Posterior vena cava (tissue), 2 donors: ENCODE results near the gene PER2. TPM values are rescaled to one million over a fixed set of nuclear protein-coding genes. Genes with fewer than 3 reads are reported as not detected.
A peak's percentile ranks its signal among the peaks of the same experiment; 100 is the strongest.

Source experiments
- DNase-seq: peaks from one replicate; pipeline ENCODE4 v3.0.0-alpha.2; 2020; ENCODE audit warnings: low spot score
- intact Hi-C, 2 donors: fragments of 100-400 bp; cut with DNase I; formaldehyde crosslinking; loops; one replicate each; pipeline versions ENCODE4 v1.14.1 to v1.14.2; 2022 to 2023
- total RNA-seq, 2 donors: library from RNA; stranded (reverse); fragmentation: NEBNext Ultra II Directional; extraction: Animal tissue kit (Norgen Biotek cat#: 25700); gene quantifications; one replicate each; pipeline ENCODE4 v1.2.1, GENCODE V29; 2021
- donor health status: DM: yes; HTN: yes; CAD: no.
- donor health status: DM: yes; HTN: yes; CAD: no.

PER2 gene
- total RNA-seq, 2 donors from 2014 or later, result 10.1 to 16.8 TPM

DNA sequence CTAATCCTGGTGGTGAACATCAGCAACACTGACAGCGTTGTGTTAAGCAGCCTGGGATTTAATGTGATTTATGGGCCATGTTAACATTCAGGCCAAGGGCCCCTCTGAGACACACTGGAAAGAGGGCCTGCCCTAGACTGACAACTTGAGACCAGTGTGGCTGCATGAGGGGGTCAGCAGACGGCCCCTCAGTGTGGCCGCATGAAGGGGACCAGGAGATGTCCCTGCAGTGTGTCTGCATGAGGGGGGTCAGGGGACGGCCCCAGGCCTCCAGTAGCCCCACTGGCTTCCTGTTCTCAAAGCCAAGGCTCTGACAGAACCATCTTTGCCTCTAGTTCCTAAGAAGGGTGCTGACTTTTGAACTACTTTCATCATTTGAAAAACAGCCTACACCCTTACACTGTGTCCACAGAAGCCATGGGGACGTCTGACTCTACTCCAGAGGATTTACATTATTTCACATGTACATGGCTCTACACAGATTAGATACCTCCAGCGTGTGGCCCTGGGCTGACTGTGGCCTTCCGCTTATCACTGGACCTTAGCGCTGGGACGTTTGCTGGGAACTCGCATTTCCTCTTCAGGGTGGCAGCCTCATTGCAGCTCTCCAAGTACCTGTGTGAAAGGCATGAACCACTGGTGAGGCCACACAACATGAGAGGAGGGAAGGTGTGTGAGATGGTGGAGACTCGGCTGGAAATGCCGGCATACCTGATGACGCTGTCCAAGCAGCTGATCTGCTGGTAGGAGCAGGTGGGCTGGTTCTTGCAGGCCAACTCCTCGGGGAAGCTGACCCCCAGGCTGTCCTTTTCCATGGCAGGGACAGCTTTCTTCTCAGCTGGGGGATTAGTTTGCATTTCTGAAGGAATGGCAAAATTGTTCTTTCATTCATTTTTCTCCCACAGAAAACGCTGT, 30.4 kb downstream of the PER2 start:
- peak; percentile 50 for DNase-seq

DNA sequence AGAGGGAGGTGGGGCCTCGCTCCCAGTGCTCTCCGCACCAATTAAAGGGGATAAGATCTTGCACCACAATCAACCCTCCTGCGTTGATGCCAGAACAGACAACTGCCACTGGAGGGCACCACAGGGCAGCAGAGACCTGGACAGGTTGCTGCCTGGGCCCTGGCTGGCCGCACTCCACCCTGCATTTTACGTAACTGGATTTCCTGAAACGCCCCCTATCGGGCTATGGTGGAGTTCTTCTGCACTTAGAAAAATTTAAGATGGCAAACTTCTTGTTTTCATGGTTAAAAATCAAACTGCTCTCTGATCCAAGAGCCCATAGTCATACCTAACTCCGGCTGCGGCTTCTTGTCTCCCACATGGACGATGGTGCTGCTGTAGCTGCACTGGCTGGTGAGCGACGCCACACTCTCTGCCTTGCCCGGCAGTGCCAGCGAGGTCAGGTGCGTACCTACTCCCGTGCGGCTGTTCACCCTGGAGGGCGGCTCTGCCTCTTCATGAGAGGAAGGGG, 31.8 kb downstream of the PER2 start:
- intact Hi-C loops, result loop anchor here in 1 of 2 donors (10.0 kb wide), 1 partner anchor 132 kb away; no protein-coding TSS in a partner anchor
- peak; percentile 82 for DNase-seq

More for the DNA sequence above, 30.4 kb downstream of the PER2 start:
- intact Hi-C loops, result loop anchor here in 1 of 2 donors (10.0 kb wide), 1 partner anchor 133 kb away; no protein-coding TSS in a partner anchor

DNA sequence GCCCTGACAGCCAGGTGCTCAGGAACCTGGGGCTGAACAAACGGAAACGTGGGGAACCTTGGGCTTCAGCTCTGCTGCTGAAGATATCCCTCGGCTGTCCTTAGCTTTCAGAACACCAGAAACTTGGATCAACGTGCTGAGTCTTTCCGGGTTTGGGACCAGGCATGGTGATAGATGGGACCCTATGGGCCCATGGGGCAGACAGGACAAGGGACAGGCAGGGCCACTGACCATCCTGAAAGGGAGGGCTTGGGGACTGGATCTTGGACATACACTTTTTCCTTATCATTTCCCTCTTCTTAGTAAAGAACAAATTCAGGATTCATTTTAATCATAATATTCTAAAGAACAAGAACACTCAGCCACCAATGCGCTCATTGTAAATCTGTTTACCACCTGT, 32.3 kb downstream of the PER2 start:
- DNase-seq, result peak; percentile 32
- intact Hi-C loops, result loop anchor here in 1 of 2 donors (10.0 kb wide), 1 partner anchor 131 kb away; no protein-coding TSS in a partner anchor

DNA sequence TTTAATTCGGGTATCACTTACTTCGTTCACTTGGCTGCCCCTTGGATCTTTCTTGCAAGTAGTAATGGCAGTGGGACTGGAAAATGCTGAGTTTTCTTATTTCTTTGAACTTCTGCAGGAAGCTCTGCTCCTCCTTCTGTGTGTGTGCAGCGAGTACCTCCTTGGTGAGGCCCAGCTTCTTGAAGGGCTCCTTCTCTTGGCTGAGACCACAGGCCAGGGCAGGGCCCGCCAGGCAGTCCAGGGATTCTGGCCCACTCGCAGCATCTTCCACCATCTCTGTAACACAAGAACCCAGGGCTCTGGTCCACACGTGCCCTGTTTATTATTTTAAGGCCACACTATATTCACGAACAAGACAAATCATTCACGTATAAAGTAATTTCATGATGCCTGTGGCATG, 32.8 kb downstream of the PER2 start:
- DNase-seq, result peak; percentile 46
- intact Hi-C loops, result loop anchor here in 1 of 2 donors (10.0 kb wide), 1 partner anchor 131 kb away; no protein-coding TSS in a partner anchor

DNA sequence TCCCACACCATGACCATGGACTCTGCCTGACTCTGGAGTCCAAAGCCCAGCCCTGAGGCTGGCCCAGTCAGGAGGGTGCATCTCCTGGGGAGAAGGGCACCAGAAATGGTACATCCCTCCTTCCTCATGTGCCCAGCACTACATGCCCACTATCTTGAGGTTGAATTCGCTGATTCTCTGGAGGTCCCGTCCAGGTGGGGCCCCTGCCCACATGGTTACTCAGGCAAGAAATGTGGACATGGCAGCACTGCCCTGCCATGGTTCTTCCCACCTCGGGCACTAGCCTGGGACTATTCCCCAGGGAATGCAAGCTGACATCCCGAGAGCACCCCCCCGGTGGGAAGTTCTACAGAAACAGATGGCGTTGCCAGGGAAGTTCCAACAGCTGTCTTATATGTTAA, 33.3 kb downstream of the PER2 start:
- intact Hi-C loops, result loop anchor here in 1 of 2 donors (10.0 kb wide), 1 partner anchor 130 kb away; no protein-coding TSS in a partner anchor
- peak; percentile 53 for DNase-seq

DNA sequence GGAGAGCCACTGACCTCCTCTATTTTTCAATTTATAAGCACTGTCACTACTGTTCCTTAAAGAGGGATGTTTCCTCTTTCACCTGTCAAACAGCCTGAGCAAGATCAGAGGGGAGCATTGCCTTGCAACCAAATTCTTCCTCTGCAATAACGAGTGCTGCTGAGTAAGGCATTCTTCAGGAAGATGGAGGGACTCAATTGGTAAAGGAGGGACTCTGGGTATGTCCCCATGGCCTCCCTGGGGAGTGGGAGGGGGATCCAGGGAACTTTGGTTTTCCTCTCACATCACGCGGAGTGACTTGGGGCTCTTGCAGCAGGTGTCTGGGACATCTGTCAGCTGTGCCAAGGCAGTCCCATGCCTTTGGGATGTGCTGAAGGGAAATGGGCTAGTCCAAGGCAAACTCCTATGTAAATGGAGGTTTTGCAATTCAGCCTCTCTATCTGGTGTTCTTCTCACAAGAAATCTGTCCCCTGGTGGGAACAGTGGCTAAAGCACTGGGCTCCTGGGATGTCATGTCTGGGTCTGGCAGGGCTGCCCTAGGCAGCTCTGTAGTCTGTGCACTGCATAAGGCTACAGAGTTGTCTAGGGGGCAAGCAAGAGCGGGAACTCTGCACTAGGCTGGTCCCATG, 34.2 kb downstream of the PER2 start:
- DNase-seq, result peak; percentile 20
- intact Hi-C loops, result loop anchor here in 1 of 2 donors (10.0 kb wide), 1 partner anchor 129 kb away; no protein-coding TSS in a partner anchor

DNA sequence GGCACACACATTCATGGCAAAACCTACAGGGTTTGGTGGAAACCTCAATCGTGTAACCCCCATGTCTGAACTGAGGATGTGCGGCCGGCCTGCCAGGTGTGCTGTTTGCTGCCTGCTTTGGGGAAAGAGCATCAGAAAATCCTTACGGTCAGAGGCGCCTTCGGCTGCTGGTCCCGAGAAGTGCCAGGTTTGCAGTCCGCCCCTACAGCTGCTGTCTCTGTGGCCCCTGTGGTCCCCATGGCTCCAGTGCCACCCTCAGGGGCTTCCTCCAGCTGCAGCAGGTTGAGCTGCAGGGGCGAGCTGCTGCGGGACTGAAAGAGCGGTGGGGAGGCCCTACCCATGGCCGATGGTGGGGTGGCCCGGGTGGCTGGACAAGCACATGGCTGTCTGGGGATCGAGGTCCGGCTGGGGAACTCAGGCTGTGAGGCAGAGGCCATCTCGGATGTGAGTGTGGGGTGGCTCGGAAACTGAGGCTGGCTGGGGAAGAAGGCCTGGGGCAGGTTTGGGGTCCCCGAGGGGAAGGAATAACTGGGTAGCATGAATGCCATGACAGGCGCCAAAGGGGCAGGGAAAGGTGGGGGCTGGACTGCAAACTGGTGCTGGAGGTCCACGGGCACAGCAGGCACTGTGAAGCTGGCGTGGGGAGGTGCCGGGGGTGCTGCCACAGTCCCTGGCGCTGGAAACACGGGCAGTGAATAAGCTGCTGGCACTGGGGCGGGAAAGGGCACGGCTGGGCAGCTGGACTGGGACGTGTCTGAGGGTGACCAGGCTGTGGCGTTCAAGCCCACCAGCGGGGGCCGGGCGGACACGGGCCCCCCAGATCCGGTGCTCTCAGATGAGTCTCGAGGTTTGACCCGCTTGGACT, 35.4 kb downstream of the PER2 start:
- intact Hi-C loops, result loop anchor here in 1 of 2 donors (10.0 kb wide), 1 partner anchor 128 kb away; no protein-coding TSS in a partner anchor
- peak; percentile 70 for DNase-seq

DNA sequence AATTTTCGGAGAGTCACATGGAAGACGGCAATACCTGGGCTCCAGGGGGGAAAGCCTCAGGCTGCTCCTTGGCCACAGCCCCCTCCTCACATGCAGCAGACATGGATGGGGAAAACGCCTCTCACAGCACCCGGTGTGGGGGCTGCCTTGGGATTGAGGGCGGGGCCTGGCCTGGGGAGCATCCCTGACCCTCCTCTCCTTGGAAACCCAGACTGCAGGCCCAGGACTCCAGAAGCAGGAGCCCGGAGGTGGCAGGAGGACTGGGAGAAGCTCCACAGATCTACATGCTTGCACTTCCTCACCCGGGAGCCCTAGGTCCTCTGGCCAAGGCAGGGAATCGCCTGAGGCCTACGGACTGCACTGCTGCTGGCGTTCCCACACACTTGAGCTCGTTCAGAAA, 36.4 kb downstream of the PER2 start:
- intact Hi-C loops, result loop anchor here in 1 of 2 donors (10.0 kb wide), 1 partner anchor 127 kb away; no protein-coding TSS in a partner anchor
- DNase-seq, result peak; percentile 37

DNA sequence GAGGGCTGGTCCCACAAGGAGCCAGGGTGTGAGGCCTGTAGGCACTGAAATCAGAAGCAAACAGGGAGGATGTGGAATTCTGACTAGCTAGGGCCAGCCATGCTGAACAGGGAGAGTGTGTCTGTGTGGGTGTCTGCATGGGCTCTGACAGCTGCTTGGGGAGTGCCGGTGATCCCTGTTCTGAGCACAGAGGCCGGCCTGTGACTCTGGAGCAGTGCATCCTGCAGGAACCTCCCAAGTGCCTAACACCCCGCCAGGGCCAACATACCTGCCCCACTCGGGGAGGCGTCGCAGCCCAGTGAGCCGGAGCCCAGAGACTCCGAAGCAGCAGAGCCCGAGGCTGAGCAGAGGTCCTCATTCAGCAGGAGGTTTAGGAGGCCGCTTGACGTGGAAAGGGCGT, 37.1 kb downstream of the PER2 start:
- intact Hi-C loops, result loop anchor here in 1 of 2 donors (10.0 kb wide), 1 partner anchor 127 kb away; no protein-coding TSS in a partner anchor

DNA sequence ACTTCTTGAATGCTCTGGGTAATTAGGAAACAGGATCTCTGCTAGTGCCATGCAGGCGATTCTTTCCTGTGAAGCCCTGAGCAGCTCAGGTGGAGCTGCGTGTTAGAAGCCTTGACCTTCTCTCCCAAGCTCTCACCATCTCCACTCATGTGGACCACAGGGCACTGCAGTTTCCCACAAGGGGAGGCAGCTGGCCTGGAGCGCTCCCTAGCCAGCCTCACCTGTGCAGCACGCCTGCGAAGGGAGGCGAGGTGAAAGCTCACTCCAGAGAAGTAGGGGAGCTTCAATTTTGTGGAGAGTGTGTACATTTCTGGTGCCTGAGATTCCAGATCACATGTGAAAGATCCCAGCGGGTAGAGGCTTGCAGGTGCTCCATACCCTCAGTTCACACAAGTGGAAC, 37.5 kb downstream of the PER2 start:
- DNase-seq, result peak; percentile 66
- intact Hi-C loops, result loop anchor here in 1 of 2 donors (10.0 kb wide), 1 partner anchor 126 kb away; no protein-coding TSS in a partner anchor

More for the DNA sequence above, 37.1 kb downstream of the PER2 start:
- peak; percentile 71 for DNase-seq

DNA sequence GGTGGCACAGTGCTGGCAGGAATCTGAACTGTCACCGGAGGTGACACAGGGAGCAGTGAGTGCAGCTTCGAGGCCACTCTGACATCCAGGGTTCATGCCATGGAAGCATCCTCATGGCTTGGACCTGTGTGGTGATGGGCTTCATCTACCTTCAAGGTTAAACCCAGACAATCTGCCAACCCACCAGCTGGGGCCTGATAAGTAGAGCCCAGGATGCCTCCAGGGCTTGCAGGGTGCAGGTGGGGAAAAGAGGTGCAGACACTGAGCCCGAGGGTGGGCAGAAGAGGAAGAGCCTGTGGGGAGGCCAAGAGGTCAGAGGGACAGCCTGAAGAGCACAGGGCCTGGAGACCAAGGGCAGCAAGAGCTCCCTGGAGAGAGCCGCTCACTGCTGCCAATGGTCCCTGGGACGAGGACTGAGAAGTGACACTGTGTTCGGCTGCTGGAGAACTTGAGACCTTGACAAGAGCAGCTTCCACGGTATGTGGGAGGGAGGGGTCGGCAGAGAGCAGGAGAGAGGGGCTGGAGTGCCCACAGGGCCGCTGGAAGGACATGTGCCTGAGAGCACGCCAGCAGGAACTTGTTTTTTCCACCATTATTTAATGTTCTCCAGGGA, 40.5 kb downstream of the PER2 start:
- DNase-seq, result peak; percentile 55
- intact Hi-C loops, result no loop called here

DNA sequence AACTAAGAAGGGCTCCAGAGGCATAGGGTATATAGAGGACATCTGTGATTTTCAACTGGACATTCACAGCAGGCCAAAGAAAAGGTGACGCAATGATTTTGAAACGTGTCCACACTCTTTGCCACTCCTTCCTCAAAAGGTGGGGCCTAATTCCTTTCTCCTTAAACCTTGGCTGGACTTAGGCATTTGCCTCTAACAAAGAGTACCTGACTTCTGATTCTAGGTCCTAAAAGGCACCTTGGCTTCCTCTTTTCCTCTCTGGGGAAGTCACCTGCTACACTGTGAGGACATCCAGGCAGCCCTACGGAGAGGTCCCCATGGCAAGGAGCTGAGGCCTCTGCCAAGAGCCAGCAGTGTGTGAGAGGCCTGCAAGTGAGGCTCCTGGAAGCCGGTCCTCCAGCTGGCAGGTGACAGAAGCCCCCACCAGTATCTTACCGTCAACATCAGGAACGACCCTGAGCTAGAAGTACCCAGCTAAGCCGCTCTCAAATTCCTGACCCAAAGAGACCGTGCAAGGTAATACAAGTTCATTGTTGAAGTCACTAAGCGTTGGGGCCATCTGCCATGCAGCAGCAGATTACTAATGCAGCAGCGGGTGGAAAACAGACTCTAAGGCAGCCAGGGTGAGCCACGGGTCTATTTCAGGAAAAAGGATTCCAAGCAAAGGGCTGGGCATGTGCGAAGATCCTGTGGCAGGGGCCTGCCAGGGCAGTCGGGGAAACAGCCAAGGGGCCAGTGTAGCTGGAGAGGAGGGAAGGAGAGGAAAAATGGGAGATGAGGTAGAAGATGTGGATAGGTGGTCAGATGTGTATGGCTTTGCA, 41.2 kb downstream of the PER2 start:
- intact Hi-C loops, result no loop called here
- DNase-seq, result peak; percentile 62

DNA sequence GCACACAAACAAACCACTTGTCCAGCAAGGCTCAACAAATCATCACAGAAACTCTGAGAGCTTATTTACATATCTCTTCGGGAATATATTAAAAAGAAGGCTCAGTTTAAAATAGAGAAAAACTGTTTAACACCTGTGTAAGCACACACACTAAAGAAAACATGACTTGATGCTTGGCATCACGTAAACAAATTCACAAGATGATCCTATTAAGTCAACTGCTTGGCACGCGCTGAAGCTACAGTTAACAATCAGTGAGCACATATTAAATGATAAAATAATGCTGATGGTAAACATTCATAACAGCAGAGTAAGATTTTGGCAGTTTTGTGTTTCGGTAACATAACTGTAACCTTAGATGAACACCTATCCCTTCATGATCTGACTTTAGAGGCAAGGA, 44.3 kb downstream of the PER2 start:
- DNase-seq, result no peak
- intact Hi-C loops, result no loop called here

DNA sequence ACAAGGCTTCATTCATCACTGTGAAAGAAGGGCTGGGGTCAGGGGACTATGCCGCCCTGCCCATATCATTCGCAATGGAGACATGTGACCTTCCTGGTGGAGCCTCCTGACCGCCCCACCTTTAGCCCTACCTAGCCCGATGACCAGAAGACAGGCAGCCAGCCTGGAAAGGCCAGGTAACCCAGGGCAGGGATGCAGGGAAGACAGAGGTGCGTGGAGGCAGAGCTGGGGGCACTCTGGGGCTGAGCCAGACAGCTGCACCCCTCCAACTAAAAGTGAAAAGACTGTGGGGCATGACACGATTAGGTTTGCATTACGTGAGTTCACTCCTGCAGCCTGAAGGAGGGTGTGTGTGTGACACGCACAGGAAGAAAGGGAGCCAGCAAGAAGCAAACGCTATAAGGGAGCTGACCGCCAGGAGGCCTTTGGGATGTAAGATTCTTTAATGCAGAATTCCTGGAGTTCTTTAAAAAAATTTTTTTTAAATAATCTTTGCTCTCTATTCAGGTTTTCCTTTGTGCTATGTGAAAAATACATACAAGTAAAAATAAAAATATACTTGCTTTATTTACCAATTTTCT, 44.8 kb downstream of the PER2 start:
- intact Hi-C loops, result no loop called here
- DNase-seq, result peak; percentile 66

DNA sequence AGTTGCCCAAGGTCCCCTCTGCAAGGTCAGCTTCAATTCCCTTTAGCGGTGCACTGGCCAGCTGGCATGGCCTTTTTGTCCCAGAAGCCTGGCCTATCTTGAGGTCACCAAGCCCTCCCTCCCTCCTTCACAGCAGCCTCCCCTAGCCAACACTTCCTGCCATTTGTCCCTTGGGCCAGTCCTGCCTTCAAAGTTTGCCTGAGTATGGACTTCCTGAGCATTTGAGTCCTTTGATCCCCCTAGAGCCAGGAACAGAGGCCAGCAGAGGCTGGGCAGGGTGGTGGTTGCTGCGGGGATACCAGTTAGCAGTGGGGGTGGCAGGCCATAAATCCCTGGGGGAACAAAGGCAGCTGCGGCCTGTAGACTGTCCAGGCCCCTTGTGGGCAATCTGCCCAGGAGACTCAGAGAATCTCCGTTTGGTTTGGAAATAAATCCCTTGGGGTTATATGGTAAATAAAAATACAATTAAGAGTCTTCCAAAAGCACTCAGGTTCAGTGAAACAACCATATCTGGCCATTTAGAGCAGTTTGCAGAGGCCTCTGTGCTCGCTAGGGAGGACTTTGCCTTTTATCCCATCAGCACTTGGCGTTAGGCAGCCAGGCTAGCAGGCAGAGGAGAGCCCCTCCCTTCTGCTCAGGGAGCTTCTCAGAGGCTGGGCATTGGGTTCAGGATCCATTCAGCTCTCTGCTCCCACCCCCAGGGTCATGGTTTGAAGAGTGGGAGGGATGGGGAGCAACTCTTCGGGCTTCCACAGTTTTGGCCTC, 45.5 kb downstream of the PER2 start:
- DNase-seq, result peak; percentile 70
- intact Hi-C loops, result no loop called here

DNA sequence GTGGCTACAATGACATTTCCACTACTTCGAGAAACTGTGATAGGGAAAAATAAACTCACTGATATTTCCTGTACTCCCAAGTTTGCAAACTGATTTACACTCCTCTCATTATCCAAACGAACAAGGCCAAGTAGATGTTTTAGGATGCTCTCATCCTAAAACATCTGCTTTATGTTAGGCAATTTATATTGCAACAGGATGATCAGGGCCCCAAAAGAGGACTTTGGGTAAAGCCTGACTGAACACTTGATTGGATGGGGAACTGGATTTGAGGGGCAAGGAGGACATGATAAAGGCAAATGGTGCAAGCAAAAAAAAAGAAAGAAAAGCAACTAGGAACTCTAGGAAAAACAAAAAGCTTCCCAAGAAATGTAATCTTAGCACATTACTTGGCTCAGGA, 46.4 kb downstream of the PER2 start:
- intact Hi-C loops, result loop anchor here in 1 of 2 donors (1.0 kb wide), 1 partner anchor 43 kb away; no protein-coding TSS in a partner anchor
- DNase-seq, result no peak
